GM04503 (cell line): ENCODE results near the gene HSPB7.
"Not testable (repeated sequence)": the region's sequence is repeated elsewhere in the genome, so short reads cannot be mapped to it uniquely, and the experiment has no call there.

Source experiments
- DNase-seq: peaks from one replicate; pipeline ENCODE4 v3.0.0-alpha.2; 2012; ENCODE audit warnings: low read depth

HSPB7 gene

GRCh38 chr1:16021681-16022080 lies 3.8 kb upstream of the HSPB7 start, which contains the start of gene CLCNKA:
Gene CLCNKA, plus strand, starts transcription at chr1:16022036. Its CDS starts 584 bp downstream, at chr1:16022620.
- no peak for DNase-seq

GRCh38 chr1:16020878-16021277 lies 3.0 kb upstream of the HSPB7 start:
- not testable (repeated sequence) for DNase-seq

- no peak for DNase-seq
These were observed 2.5 kb upstream of the HSPB7 start for GRCh38 chr1:16020325-16020724.

- no peak for DNase-seq
These were observed 1.9 kb upstream of the HSPB7 start for GRCh38 chr1:16019644-16020277.

- DNase-seq: no peak
These were observed 1.2 kb upstream of the HSPB7 start for GRCh38 chr1:16018749-16019643.

- no peak for DNase-seq
These were observed 465 bp upstream of the HSPB7 start for GRCh38 chr1:16018308-16018707.

GRCh38 chr1:16017076-16017460 lies 775 bp downstream of the HSPB7 start:
- DNase-seq: no peak

GRCh38 chr1:16015960-16016901 lies 1.6 kb downstream of the HSPB7 start:
- DNase-seq: no peak

GRCh38 chr1:16015491-16015890 lies 2.4 kb downstream of the HSPB7 start:
- no peak for DNase-seq

- no peak for DNase-seq
These were observed 3.0 kb downstream of the HSPB7 start for GRCh38 chr1:16014509-16015482.

- no peak for DNase-seq
These were observed 4.0 kb downstream of the HSPB7 start for GRCh38 chr1:16013908-16014258.

GRCh38 chr1:16013220-16013907 lies 4.5 kb downstream of the HSPB7 start:
- no peak for DNase-seq

- DNase-seq: no peak
These were observed 5.1 kb downstream of the HSPB7 start for GRCh38 chr1:16012590-16013219.

- DNase-seq: no peak
These were observed 5.8 kb downstream of the HSPB7 start for GRCh38 chr1:16011936-16012589.

- no peak for DNase-seq
These were observed 7.0 kb downstream of the HSPB7 start for GRCh38 chr1:16010837-16011236.

- no peak for DNase-seq
These were observed 8.2 kb downstream of the HSPB7 start for GRCh38 chr1:16009678-16010077.

- no peak for DNase-seq
These were observed 8.8 kb downstream of the HSPB7 start for GRCh38 chr1:16009030-16009460.

GRCh38 chr1:16007671-16008341 lies 10.0 kb downstream of the HSPB7 start:
- no peak for DNase-seq
